GM12875 (cell line): Measurements from ENCODE around the gene GRB14.

Experiments used
- H3K4me3 ChIP-seq: one replicate; pipeline ENCODE4 v1.5.1; 2011; ENCODE audit warnings: low read depth, low read length, control low read depth
- TF ChIP-seq, protein P1 (sequence below): IDR thresholded peaks from 2 replicates; pipeline ENCODE4 v1.5.1; 2011; ENCODE audit warnings: low read depth, mild to moderate bottlenecking, control low read depth, inconsistent platforms, low read length, moderate library complexity, borderline replicate concordance; ENCODE audit not compliant: insufficient read depth

The GRB14 gene

DNA sequence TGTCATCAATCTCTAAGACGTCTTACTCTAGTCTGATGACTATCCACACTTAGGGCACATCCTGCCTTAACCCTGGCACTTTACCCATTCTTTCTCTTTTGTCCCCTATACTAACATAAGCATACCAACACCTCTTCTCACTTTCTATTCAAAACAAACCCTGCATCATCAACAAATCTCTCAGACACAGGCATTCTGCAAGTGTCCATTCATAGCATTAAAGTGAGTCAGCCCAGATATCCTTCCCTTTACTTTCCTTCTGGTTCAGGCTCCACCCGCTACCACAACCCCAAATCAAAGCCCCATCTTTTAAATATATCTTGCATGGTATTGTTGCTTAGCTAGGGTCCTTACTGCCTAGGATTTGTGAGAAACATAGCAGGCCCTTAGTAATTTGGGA, 3.8 kb downstream of the GRB14 start:
- TF ChIP-seq, protein P1, sequence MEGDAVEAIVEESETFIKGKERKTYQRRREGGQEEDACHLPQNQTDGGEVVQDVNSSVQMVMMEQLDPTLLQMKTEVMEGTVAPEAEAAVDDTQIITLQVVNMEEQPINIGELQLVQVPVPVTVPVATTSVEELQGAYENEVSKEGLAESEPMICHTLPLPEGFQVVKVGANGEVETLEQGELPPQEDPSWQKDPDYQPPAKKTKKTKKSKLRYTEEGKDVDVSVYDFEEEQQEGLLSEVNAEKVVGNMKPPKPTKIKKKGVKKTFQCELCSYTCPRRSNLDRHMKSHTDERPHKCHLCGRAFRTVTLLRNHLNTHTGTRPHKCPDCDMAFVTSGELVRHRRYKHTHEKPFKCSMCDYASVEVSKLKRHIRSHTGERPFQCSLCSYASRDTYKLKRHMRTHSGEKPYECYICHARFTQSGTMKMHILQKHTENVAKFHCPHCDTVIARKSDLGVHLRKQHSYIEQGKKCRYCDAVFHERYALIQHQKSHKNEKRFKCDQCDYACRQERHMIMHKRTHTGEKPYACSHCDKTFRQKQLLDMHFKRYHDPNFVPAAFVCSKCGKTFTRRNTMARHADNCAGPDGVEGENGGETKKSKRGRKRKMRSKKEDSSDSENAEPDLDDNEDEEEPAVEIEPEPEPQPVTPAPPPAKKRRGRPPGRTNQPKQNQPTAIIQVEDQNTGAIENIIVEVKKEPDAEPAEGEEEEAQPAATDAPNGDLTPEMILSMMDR = no peak
- no peak overlapping the region for H3K4me3 ChIP-seq

DNA sequence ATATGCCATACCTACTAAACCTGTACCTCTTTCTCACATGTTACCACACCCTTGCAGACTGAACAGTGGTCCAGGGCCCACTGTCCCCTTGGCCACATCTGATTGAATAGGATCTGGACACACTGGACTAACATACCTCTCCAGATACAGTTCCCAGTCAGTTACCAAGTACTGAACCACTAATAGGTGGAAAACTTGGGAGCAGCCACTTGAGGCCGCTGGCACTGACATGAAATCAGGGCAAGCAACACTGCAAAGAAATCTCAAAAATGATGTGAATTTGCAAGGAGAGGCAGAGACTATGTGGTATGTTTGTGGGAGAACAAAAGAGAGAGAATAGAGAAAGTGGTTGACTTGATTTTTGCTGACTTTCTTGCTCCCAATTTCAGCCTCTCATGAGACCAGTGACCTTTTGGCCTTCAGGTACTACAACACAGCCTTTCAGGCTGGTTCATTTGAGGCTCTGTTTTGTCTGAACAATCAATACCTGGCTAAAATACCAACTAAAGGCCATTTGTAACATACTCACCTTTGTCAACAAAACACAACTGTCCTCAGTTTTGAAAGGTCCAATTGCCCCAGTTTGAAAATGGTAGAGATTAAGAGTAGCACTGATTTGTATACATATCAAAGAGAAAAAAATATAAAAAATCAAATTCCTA, 7.8 kb downstream of the GRB14 start:
- TF ChIP-seq, protein P1 = no peak

DNA sequence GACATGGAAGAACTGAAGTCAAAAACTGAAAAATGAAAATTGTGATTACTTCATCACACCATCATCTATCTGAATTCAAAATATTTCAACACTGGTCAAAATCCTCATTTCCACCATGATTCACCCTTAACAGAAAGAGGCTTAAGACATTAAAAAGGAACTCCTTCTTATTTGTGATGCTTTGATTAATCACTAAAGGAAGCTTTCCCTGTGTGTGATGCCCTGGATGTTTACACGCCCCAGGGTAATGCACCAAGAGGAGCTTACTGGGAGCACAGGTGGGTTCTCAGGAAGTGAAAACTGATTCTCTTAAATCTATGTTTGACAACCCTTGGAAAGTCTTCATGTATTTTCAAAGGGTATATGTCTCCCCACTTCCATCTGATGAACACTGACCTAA, 11.5 kb downstream of the GRB14 start:
- no peak overlapping the region for H3K4me3 ChIP-seq
- TF ChIP-seq, protein P1 = no peak

More for the DNA sequence above, 7.8 kb downstream of the GRB14 start:
- no peak overlapping the region for H3K4me3 ChIP-seq

DNA sequence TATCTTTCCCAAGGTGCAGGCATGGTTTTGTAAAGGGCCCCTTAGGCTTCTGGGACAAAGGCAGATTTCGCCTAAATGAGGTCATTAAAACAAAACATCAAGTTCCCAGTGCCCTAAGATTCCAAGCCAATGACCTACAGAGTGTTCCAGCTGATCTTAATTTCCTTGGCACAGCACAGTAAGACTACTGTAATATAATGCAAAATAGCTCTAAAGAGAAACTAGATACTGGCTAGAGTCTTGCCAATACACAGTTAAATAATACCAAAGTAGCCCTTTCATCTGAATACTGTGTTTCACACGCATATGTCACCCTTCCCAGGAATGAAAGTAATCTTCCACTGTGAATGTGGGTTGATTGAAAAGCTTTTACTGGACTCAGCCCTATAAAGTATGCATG, 14.7 kb downstream of the GRB14 start:
- TF ChIP-seq, protein P1 = no peak
- H3K4me3 ChIP-seq = no peak overlapping the region

DNA sequence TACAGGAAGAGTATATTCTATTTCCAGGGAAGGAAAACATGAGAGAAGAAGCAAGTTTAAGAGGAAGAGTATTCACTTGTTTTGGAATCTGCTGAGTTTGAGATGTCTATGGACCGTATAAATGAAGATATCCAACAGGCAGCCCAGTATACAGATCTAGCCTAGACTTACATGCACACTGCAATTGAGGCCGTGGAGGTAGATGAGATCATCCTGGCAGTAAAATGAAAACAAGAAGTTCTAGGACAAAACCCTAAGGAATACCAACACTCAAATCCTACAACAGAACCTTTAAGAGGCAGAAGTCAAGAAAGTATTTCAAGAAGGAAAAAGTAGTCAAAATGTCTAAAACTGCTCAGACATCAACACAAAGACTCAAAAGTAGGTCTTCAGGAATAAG, 16.0 kb downstream of the GRB14 start:
- no peak overlapping the region for H3K4me3 ChIP-seq
- TF ChIP-seq, protein P1 = no peak

DNA sequence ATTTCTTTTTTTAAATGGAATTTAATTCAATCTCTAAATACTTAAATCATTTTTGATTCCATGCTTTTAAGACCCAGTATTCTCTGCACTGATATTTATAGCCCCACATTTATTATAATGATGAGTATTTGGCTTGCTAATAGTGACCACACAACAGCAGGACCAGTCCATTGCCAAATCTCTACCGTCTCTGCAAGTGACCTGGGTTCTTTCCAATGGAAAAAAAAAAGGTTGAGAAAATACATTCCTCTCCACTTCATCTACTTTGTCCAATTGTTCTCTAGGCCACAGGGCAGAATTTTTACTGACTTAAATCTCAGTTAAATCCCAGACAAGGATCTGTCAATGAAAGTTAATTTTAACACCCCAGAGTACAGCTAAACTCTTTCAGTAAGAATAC, 20.5 kb downstream of the GRB14 start:
- TF ChIP-seq, protein P1 = no peak
- no peak overlapping the region for H3K4me3 ChIP-seq

DNA sequence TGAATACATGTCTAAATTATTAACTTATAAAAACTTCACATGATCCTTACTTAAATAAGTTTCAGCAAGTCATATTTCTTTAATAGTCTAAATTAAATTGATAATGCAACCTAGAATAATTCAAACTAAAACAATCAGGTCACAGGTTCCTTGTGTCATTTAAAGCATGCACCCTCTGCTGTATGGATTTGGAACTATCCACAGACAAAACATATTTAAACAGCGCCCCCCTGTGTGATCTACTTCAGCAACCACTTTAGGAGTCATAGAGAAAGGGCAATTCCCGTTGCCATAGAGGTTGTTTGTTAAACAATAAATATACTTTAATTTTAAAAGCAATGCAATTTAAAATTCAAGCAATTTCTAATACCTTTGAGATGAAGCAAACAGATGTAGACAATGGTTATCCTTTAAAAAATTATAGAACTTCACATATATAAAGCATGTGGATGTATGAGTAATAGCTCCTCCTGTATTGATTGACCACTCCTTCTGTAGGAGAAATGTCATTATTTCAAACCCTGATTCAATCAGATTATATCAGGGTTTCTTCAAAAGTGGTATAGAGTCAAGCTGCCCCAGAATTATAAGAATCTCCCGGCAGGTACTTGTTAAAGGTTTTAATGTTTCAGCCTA, 21.2 kb downstream of the GRB14 start:
- TF ChIP-seq, protein P1 = peak; percentile 73; the same call in 1 of the 2 replicates
- H3K4me3 ChIP-seq = no peak overlapping the region
